ENCODE measurements around the gene SOS1. TPM values are rescaled to one million over a fixed set of nuclear protein-coding genes. Genes with fewer than 3 reads are reported as not detected.

SOS1 gene
- total RNA-seq, 1 donor from 2014 or later = 44.0 TPM

DNA sequence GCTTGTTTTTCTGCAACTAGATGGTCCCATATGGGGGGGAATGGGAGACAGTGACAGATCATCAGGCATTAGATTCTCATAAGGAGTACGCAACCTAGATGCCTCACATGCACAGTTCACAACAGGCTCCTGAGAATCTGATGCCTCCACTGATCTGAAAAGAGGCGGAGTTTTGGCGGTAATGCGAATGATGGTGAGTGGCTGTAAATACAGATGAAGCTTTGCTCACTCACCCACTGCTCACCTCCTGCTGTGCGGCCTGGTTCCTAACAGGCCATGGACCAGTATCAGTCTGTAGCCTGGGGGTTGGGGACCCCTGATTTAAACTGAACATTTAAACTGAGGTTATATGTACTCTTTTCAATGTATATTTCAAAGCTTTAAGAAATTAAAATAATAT lies 40.7 kb downstream of the SOS1 start:
- Histone ChIP-seq H2AFZ (ENCODE audit: low read depth, low read length) (no peak overlapping the region), H3K36me3 (ENCODE audit: insufficient read depth, low read length) (no peaks in the 10 kb centered on the region), H3K9ac (ENCODE audit: low read length) (no peak overlapping the region), H3K4me1 (ENCODE audit: insufficient read depth, low read length) (no peaks in the 10 kb centered on the region), H3K27ac (ENCODE audit: low read depth, low read length) (no peak overlapping the region), H3K4me2 (ENCODE audit: low read length) (no peak overlapping the region), H3K9me3 (ENCODE audit: insufficient read depth, low read depth, low read length) (no peaks in the 10 kb centered on the region), H3K4me3 (ENCODE audit: insufficient read depth, low read depth, low read length) (no peak overlapping the region), H3K79me2 (ENCODE audit: insufficient read depth, low read length) (peaks cover 78% of the 10 kb centered on the region), H3K27me3 (ENCODE audit: insufficient read depth, low read length) (no peaks in the 10 kb centered on the region), H4K20me1 (ENCODE audit: insufficient read depth, low read length) (peaks cover 39% of the 10 kb centered on the region)
- H3K36me3 Mint-ChIP-seq (ENCODE audit: low read depth, unreplicated experiment) = peaks cover 2% of the 10 kb centered on the region
- H3K4me1 Mint-ChIP-seq (ENCODE audit: low read depth, unreplicated experiment) = no peaks in the 10 kb centered on the region
- no peak for TF ChIP-seq EZH2 (IDR thresholded peaks at IDR 0.05; ENCODE audit: insufficient read depth, low read length)
- TF ChIP-seq, protein P1, sequence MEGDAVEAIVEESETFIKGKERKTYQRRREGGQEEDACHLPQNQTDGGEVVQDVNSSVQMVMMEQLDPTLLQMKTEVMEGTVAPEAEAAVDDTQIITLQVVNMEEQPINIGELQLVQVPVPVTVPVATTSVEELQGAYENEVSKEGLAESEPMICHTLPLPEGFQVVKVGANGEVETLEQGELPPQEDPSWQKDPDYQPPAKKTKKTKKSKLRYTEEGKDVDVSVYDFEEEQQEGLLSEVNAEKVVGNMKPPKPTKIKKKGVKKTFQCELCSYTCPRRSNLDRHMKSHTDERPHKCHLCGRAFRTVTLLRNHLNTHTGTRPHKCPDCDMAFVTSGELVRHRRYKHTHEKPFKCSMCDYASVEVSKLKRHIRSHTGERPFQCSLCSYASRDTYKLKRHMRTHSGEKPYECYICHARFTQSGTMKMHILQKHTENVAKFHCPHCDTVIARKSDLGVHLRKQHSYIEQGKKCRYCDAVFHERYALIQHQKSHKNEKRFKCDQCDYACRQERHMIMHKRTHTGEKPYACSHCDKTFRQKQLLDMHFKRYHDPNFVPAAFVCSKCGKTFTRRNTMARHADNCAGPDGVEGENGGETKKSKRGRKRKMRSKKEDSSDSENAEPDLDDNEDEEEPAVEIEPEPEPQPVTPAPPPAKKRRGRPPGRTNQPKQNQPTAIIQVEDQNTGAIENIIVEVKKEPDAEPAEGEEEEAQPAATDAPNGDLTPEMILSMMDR (IDR thresholded peaks at IDR 0.05; ENCODE audit: insufficient read depth, low read depth, low read length) = no peak
- no peaks in the 10 kb centered on the region for H3K9me3 Mint-ChIP-seq (ENCODE audit: unreplicated experiment)
- no peak for DNase-seq (ENCODE audit: low read depth)
- H3K4me3 Mint-ChIP-seq (ENCODE audit: unreplicated experiment) = no peak overlapping the region
- no peak for FAIRE-seq
- H3K27me3 Mint-ChIP-seq (ENCODE audit: low read depth, unreplicated experiment) = no peaks in the 10 kb centered on the region
- H3K27ac Mint-ChIP-seq (ENCODE audit: unreplicated experiment) = no peak overlapping the region

- Histone ChIP-seq H3K79me2 (ENCODE audit: insufficient read depth, low read length) (peaks cover 33% of the 10 kb centered on the region), H3K9me3 (ENCODE audit: insufficient read depth, low read depth, low read length) (no peaks in the 10 kb centered on the region), H3K4me3 (ENCODE audit: insufficient read depth, low read depth, low read length) (no peak overlapping the region), H3K36me3 (ENCODE audit: insufficient read depth, low read length) (peaks cover 2% of the 10 kb centered on the region), H3K27ac (ENCODE audit: low read depth, low read length) (no peak overlapping the region), H3K4me2 (ENCODE audit: low read length) (no peak overlapping the region), H3K9ac (ENCODE audit: low read length) (no peak overlapping the region), H3K4me1 (ENCODE audit: insufficient read depth, low read length) (no peaks in the 10 kb centered on the region), H4K20me1 (ENCODE audit: insufficient read depth, low read length) (peaks cover 19% of the 10 kb centered on the region), H3K27me3 (ENCODE audit: insufficient read depth, low read length) (no peaks in the 10 kb centered on the region), H2AFZ (ENCODE audit: low read depth, low read length) (no peak overlapping the region)
- Mint-ChIP-seq H3K4me1 (ENCODE audit: low read depth, unreplicated experiment) (peaks cover 2% of the 10 kb centered on the region), H3K36me3 (ENCODE audit: low read depth, unreplicated experiment) (no peaks in the 10 kb centered on the region), H3K27me3 (ENCODE audit: low read depth, unreplicated experiment) (no peaks in the 10 kb centered on the region), H3K4me3 (ENCODE audit: unreplicated experiment) (no peak overlapping the region), H3K9me3 (ENCODE audit: unreplicated experiment) (no peaks in the 10 kb centered on the region), H3K27ac (ENCODE audit: unreplicated experiment) (no peak overlapping the region)
- FAIRE-seq (no peak), DNase-seq (ENCODE audit: low read depth) (no peak)
- no peak for TF ChIP-seq EZH2 (IDR thresholded peaks at IDR 0.05; ENCODE audit: insufficient read depth, low read length)
- TF ChIP-seq, protein P1 (IDR thresholded peaks at IDR 0.05; ENCODE audit: insufficient read depth, low read depth, low read length) = no peak
These were observed 50.9 kb downstream of the SOS1 start for GRCh38 chr2:39069890-39070465.

DNA sequence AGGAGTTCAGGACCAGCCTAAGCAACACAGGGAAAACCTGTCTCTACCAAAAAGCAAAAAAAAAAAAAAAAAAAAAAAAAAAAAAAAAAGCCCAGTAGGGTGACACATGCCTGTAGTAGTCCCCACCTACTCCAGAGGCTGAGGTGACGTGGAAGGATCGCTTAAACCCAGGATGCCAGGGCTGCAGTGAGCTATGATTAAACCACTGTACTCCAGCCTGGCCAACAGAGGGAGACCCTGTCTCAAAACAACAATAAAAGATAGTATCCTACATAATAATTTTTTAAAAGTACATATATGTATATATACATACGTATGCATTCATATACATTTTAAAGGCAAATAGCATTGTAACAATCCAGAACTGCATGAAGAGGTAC lies 51.7 kb downstream of the SOS1 start:
- Histone ChIP-seq H3K27ac (ENCODE audit: low read depth, low read length) (no peak overlapping the region), H3K36me3 (ENCODE audit: insufficient read depth, low read length) (peaks cover 2% of the 10 kb centered on the region), H3K4me3 (ENCODE audit: insufficient read depth, low read depth, low read length) (no peak overlapping the region), H3K4me1 (ENCODE audit: insufficient read depth, low read length) (no peaks in the 10 kb centered on the region), H3K9me3 (ENCODE audit: insufficient read depth, low read depth, low read length) (no peaks in the 10 kb centered on the region), H3K9ac (ENCODE audit: low read length) (no peak overlapping the region), H2AFZ (ENCODE audit: low read depth, low read length) (no peak overlapping the region), H3K27me3 (ENCODE audit: insufficient read depth, low read length) (no peaks in the 10 kb centered on the region), H3K79me2 (ENCODE audit: insufficient read depth, low read length) (peaks cover 28% of the 10 kb centered on the region), H3K4me2 (ENCODE audit: low read length) (no peak overlapping the region), H4K20me1 (ENCODE audit: insufficient read depth, low read length) (peaks cover 14% of the 10 kb centered on the region)
- Mint-ChIP-seq H3K36me3 (ENCODE audit: low read depth, unreplicated experiment) (no peaks in the 10 kb centered on the region), H3K9me3 (ENCODE audit: unreplicated experiment) (no peaks in the 10 kb centered on the region), H3K4me1 (ENCODE audit: low read depth, unreplicated experiment) (peaks cover 2% of the 10 kb centered on the region), H3K4me3 (ENCODE audit: unreplicated experiment) (no peak overlapping the region), H3K27ac (ENCODE audit: unreplicated experiment) (no peak overlapping the region), H3K27me3 (ENCODE audit: low read depth, unreplicated experiment) (no peaks in the 10 kb centered on the region)
- FAIRE-seq (no peak), DNase-seq (ENCODE audit: low read depth) (peak; percentile 33)
- no peak for TF ChIP-seq EZH2 (IDR thresholded peaks at IDR 0.05; ENCODE audit: insufficient read depth, low read length)
- TF ChIP-seq, protein P1 (IDR thresholded peaks at IDR 0.05; ENCODE audit: insufficient read depth, low read depth, low read length) = no peak
